OCI-LY1 (cell line): ENCODE measurements around the gene LMTK2.

Experiments used
- H2AFZ ChIP-seq: fragments of 200-600 bp; sonication (generic), shearing (Covaris generic); 2 replicates; pipeline ENCODE4 v1.6.0; 2014; ENCODE audit warnings: antibody characterized with exemption, mild to moderate bottlenecking, low read length
- H3F3A ChIP-seq: fragments of 200-600 bp; sonication (generic), shearing (Covaris generic); 2 replicates; pipeline ENCODE4 v1.6.0; 2014; ENCODE audit warnings: mild to moderate bottlenecking, antibody characterized with exemption, low read length, moderate library complexity; ENCODE audit not compliant: insufficient read depth
- H3K27ac ChIP-seq: fragments of 200-600 bp; sonication (generic); 2 replicates; pipeline ENCODE4 v1.5.1; 2014; ENCODE audit warnings: low read length, mixed run types, mild to moderate bottlenecking, low read depth; ENCODE audit not compliant: poor library complexity, severe bottlenecking
- H3K27me3 ChIP-seq: fragments of 200-600 bp; sonication (generic); 2 replicates; pipeline ENCODE4 v1.6.0; 2014; ENCODE audit warnings: antibody characterized with exemption, mild to moderate bottlenecking, low read length, moderate library complexity; ENCODE audit not compliant: insufficient read depth
- H3K36me3 ChIP-seq: fragments of 200-600 bp; sonication (generic); 2 replicates; pipeline ENCODE4 v1.6.1; 2014; ENCODE audit warnings: mild to moderate bottlenecking, antibody characterized with exemption, low read length, moderate library complexity, mixed read lengths; ENCODE audit not compliant: insufficient read depth
- H3K4me1 ChIP-seq: fragments of 200-600 bp; sonication (generic); 2 replicates; pipeline ENCODE4 v1.5.1; 2014; ENCODE audit warnings: mild to moderate bottlenecking, low read length, moderate library complexity; ENCODE audit not compliant: insufficient read depth, severe bottlenecking
- H3K4me2 ChIP-seq: fragments of 200-600 bp; sonication (generic), shearing (Covaris generic); 2 replicates; pipeline ENCODE4 v1.6.1; 2014; ENCODE audit warnings: low read length
- H3K4me3 ChIP-seq: fragments of 200-600 bp; sonication (generic); 2 replicates; pipeline ENCODE4 v1.5.1; 2014; ENCODE audit warnings: low read length, low read depth, mild to moderate bottlenecking, mixed read lengths; ENCODE audit not compliant: poor library complexity, severe bottlenecking
- H3K79me2 ChIP-seq: fragments of 200-600 bp; shearing (Covaris generic); 2 replicates; pipeline ENCODE4 v1.6.1; 2016; ENCODE audit warnings: mixed run types, low read length, mixed read lengths; ENCODE audit not compliant: insufficient read depth
- H3K9ac ChIP-seq: fragments of 200-600 bp; sonication (generic), shearing (Covaris generic); 2 replicates; pipeline ENCODE4 v1.6.1; 2014; ENCODE audit warnings: mild to moderate bottlenecking, low read length, mixed read lengths
- H3K9me2 ChIP-seq: fragments of 200-600 bp; sonication (generic), shearing (Covaris generic); 2 replicates; pipeline ENCODE4 v1.6.1; 2014; ENCODE audit warnings: low read depth, mild to moderate bottlenecking, low read length, mixed read lengths
- H3K9me3 ChIP-seq: fragments of 200-600 bp; shearing (Covaris generic); 2 replicates; pipeline ENCODE4 v1.6.1; 2014; ENCODE audit warnings: low read length, mixed read lengths
- H4K20me1 ChIP-seq: fragments of 200-600 bp; sonication (generic), shearing (Covaris generic); 2 replicates; pipeline ENCODE4 v1.6.0; 2016; ENCODE audit warnings: mild to moderate bottlenecking, low read length; ENCODE audit not compliant: insufficient read depth
- EZH2 ChIP-seq: fragments of 200-600 bp; sonication (generic), shearing (Covaris generic); IDR thresholded peaks from 2 replicates; pipeline ENCODE4 v1.8.0; 2017; ENCODE audit warnings: borderline replicate concordance, mixed run types, mild to moderate bottlenecking, antibody characterized with exemption, low read length, moderate library complexity, mixed read lengths
- TF ChIP-seq, protein P1 (sequence below): fragments of 200-600 bp; sonication (generic), shearing (Covaris generic); IDR thresholded peaks from 2 replicates; pipeline ENCODE4 v1.5.1; 2017; ENCODE audit warnings: mild to moderate bottlenecking, antibody characterized with exemption, low read length, moderate library complexity, mixed read lengths

The LMTK2 gene

DNA sequence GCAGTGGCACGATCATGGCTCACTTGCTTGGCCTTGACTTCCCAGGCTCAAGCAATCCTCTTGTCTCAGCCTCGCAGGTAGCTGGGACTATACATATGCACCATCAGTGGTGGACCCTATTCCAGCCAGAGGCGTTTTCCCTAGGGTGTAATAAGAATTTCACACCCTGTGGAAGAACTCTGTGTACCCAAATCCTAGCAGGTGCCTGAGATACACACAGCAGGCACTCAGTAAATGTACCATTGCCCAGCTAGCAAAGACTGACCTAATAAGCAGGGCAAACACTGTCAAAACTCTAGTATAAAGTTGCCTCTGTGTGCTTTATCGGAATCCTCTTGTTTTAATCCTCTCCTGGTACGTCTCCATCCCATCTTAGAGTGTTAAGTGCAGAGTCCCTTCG is 70.9 kb downstream of the LMTK2 start:
- Histone ChIP-seq H3K9me2 (no peaks in the 10 kb centered on the region), H3K4me1 (no peaks in the 10 kb centered on the region), H3F3A (no peaks in the 10 kb centered on the region), H3K4me2 (no peak overlapping the region), H3K4me3 (no peak overlapping the region), H4K20me1 (no peaks in the 10 kb centered on the region), H3K36me3 (no peaks in the 10 kb centered on the region; the same call in 1 of the 2 replicates), H3K27me3 (no peaks in the 10 kb centered on the region), H2AFZ (no peak overlapping the region), H3K9ac (no peak overlapping the region), H3K79me2 (no peaks in the 10 kb centered on the region), H3K27ac (no peak overlapping the region), H3K9me3 (0 out of 2 replicates have a peak, but pooled peaks cover 2% of the 10 kb centered on the region)
- TF ChIP-seq, protein P1, sequence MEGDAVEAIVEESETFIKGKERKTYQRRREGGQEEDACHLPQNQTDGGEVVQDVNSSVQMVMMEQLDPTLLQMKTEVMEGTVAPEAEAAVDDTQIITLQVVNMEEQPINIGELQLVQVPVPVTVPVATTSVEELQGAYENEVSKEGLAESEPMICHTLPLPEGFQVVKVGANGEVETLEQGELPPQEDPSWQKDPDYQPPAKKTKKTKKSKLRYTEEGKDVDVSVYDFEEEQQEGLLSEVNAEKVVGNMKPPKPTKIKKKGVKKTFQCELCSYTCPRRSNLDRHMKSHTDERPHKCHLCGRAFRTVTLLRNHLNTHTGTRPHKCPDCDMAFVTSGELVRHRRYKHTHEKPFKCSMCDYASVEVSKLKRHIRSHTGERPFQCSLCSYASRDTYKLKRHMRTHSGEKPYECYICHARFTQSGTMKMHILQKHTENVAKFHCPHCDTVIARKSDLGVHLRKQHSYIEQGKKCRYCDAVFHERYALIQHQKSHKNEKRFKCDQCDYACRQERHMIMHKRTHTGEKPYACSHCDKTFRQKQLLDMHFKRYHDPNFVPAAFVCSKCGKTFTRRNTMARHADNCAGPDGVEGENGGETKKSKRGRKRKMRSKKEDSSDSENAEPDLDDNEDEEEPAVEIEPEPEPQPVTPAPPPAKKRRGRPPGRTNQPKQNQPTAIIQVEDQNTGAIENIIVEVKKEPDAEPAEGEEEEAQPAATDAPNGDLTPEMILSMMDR: no peak
- TF ChIP-seq EZH2: no peak

DNA sequence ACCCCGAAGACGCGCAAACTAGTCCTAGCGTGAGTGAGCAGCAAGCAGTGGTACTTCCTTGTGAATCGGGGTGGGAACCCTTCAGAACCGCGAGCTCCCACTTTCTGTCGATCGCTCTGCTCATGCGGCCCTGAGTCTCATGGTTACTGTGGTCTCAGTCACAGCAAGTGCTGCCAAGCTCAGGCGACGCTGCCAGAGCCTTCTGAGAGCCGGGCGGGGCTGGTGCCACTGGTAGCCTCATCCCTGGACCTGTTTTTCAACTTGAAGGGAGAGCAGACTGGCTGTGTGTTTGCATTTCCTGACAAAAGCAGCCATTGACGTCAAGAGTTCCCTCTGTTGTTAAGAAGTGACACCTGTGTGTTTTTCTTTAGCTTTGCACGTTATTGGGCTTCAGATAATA is 71.7 kb downstream of the LMTK2 start:
- Histone ChIP-seq H3K36me3 (no peaks in the 10 kb centered on the region; the same call in 1 of the 2 replicates), H3K27ac (no peak overlapping the region), H3F3A (no peaks in the 10 kb centered on the region), H2AFZ (no peak overlapping the region), H3K4me2 (no peak overlapping the region), H3K4me1 (no peaks in the 10 kb centered on the region), H3K9me2 (no peaks in the 10 kb centered on the region), H3K4me3 (no peak overlapping the region), H3K27me3 (no peaks in the 10 kb centered on the region), H3K9me3 (0 out of 2 replicates have a peak, but pooled peaks cover 2% of the 10 kb centered on the region), H3K79me2 (no peaks in the 10 kb centered on the region), H4K20me1 (no peaks in the 10 kb centered on the region), H3K9ac (no peak overlapping the region)
- TF ChIP-seq, protein P1: no peak
- no peak for TF ChIP-seq EZH2

DNA sequence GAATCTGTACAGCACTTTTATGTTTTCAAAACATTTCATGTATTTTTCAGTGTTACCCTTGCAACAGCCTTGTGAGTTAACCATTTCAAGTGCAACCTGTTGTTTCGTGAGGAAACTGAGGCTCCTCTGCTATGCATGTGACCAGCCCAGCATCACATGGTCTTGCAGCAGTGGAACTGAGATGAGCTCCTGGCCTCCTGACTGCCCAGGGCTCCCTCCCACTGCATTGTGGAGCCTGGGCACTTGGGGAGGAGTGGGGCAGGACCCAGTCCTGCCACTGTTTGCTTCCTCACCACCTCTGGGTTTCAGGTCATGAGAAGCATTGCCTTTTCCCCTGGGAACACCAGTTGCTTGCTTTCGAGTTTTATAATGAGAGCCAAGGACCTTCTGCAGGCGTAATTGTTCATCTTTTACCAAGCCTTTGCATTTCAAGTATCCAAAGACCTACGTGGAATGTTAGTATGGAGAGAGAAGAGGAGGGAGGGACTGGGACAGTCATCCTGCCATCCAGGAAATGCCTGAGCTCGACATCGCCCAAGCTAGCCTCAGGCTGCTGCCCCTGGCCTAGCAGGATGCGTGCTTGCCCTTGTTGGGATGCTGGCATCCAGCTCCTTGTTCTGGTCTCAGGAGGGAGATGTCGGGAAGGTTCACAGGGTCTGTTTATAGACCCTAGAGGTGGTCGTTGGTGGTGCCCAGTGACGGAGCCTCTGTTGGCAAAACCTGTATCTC is 72.3 kb downstream of the LMTK2 start:
- Histone ChIP-seq H3K27ac (no peak overlapping the region), H2AFZ (no peak overlapping the region), H3K9ac (no peak overlapping the region)

More for the DNA sequence above, 72.3 kb downstream of the LMTK2 start:
- TF ChIP-seq EZH2: no peak
- TF ChIP-seq, protein P1: no peak
- Histone ChIP-seq H4K20me1 (no peaks in the 10 kb centered on the region), H3F3A (no peaks in the 10 kb centered on the region), H3K9me3 (0 out of 2 replicates have a peak, but pooled peaks cover 2% of the 10 kb centered on the region), H3K9me2 (no peaks in the 10 kb centered on the region), H3K27me3 (no peaks in the 10 kb centered on the region), H3K4me2 (no peak overlapping the region), H3K4me3 (no peak overlapping the region), H3K4me1 (no peaks in the 10 kb centered on the region), H3K79me2 (no peaks in the 10 kb centered on the region), H3K36me3 (no peaks in the 10 kb centered on the region; the same call in 1 of the 2 replicates)
